ENCODE results near the gene EFNA1. TPM values are rescaled to one million over a fixed set of nuclear protein-coding genes. Genes with fewer than 3 reads are reported as not detected.

The EFNA1 gene
- total RNA-seq, 1 experiment from 2014 or later, result 1.0 TPM

GRCh38 chr1:155092131-155092530 is 35.5 kb upstream of the EFNA1 start:
- H3K27ac ChIP-seq (ENCODE audit: low read depth, low read length, poor library complexity, severe bottlenecking), result no peak overlapping the region
- intact Hi-C loops (cut with micrococcal nuclease; ENCODE audit: unreplicated experiment), result loop anchor here (5.0 kb wide), 1 partner anchor 35 kb away; the partner anchor contains the start of gene EFNA1

GRCh38 chr1:155092641-155093040 is 35.0 kb upstream of the EFNA1 start:
- POLR2A ChIA-PET (ENCODE audit: low non-redundant PET), result no interaction called here
- Histone ChIP-seq H3K4me3 (ENCODE audit: low read depth, low read length, poor library complexity, severe bottlenecking) (no peak overlapping the region), H3K36me3 (ENCODE audit: insufficient read depth, low read length, poor library complexity, severe bottlenecking) (no peaks in the 10 kb centered on the region), H3K4me1 (ENCODE audit: insufficient read depth, low read length, poor library complexity, severe bottlenecking) (peaks cover 7% of the 10 kb centered on the region), H3K27me3 (replicated peaks; ENCODE audit: insufficient read depth, low read depth, low read length, poor library complexity) (no peaks in the 10 kb centered on the region), H3K9me3 (ENCODE audit: low read depth, low read length, poor library complexity, severe bottlenecking) (no peaks in the 10 kb centered on the region), H3K27ac (ENCODE audit: low read depth, low read length, poor library complexity, severe bottlenecking) (no peak overlapping the region)
- no TSS peak for BruUV-seq (replicated peaks)
- intact Hi-C loops (cut with micrococcal nuclease; ENCODE audit: unreplicated experiment), result loop anchor here (5.0 kb wide), 1 partner anchor 35 kb away; the partner anchor contains the start of gene EFNA1
- TF ChIP-seq EZH2 (IDR thresholded peaks at IDR 0.05; ENCODE audit: borderline replicate concordance, low read depth, low read length, poor library complexity, severe bottlenecking) (no peak), CTCF (conservative IDR thresholded peaks at IDR 0.05; ENCODE audit: low read depth, low read length) (no peak)
- DNase-seq (ENCODE audit: low spot score), result no peak
- CTCF ChIA-PET, result interaction anchor here (1.0 kb wide), 1 partner anchor 76 kb away, joined by 4 read pairs; no protein-coding TSS in a partner anchor

More at GRCh38 chr1:155092131-155092530, 35.5 kb upstream of the EFNA1 start:
- ChIA-PET POLR2A (ENCODE audit: low non-redundant PET) (no interaction called here), CTCF (interaction anchor here (1.0 to 4.1 kb wide), 10 partner anchors 11 to 148 kb away, joined by 3 to 89 read pairs (median 6); partner anchors contain the start of genes KRTCAP2 and TRIM46)
- no peak for DNase-seq (ENCODE audit: low spot score)
- Histone ChIP-seq H3K4me1 (ENCODE audit: insufficient read depth, low read length, poor library complexity, severe bottlenecking) (peaks cover 7% of the 10 kb centered on the region), H3K4me3 (ENCODE audit: low read depth, low read length, poor library complexity, severe bottlenecking) (no peak overlapping the region), H3K36me3 (ENCODE audit: insufficient read depth, low read length, poor library complexity, severe bottlenecking) (no peaks in the 10 kb centered on the region), H3K9me3 (ENCODE audit: low read depth, low read length, poor library complexity, severe bottlenecking) (no peaks in the 10 kb centered on the region), H3K27me3 (replicated peaks; ENCODE audit: insufficient read depth, low read depth, low read length, poor library complexity) (no peaks in the 10 kb centered on the region)
- no peak for TF ChIP-seq CTCF (conservative IDR thresholded peaks at IDR 0.05; ENCODE audit: low read depth, low read length)
- TF ChIP-seq EZH2 (IDR thresholded peaks at IDR 0.05; ENCODE audit: borderline replicate concordance, low read depth, low read length, poor library complexity, severe bottlenecking), result no peak
- no TSS peak for BruUV-seq (replicated peaks)

GRCh38 chr1:155093911-155094621 is 33.6 kb upstream of the EFNA1 start:
- BruUV-seq (replicated peaks), result no TSS peak
- ChIA-PET POLR2A (ENCODE audit: low non-redundant PET) (no interaction called here), CTCF (interaction anchor here (1.0 to 2.4 kb wide), 3 partner anchors 73 to 79 kb away, joined by 3 to 11 read pairs (median 4); partner anchors contain the start of gene KRTCAP2)
- Histone ChIP-seq H3K27ac (ENCODE audit: low read depth, low read length, poor library complexity, severe bottlenecking) (no peak overlapping the region), H3K27me3 (replicated peaks; ENCODE audit: insufficient read depth, low read depth, low read length, poor library complexity) (no peaks in the 10 kb centered on the region), H3K9me3 (ENCODE audit: low read depth, low read length, poor library complexity, severe bottlenecking) (no peaks in the 10 kb centered on the region), H3K36me3 (ENCODE audit: insufficient read depth, low read length, poor library complexity, severe bottlenecking) (no peaks in the 10 kb centered on the region), H3K4me3 (ENCODE audit: low read depth, low read length, poor library complexity, severe bottlenecking) (no peak overlapping the region), H3K4me1 (ENCODE audit: insufficient read depth, low read length, poor library complexity, severe bottlenecking) (peaks cover 7% of the 10 kb centered on the region)
- peak; percentile 62 for DNase-seq (ENCODE audit: low spot score)
- intact Hi-C loops (cut with micrococcal nuclease; ENCODE audit: unreplicated experiment), result loop anchor here (5.0 kb wide), 1 partner anchor 33 kb away; the partner anchor contains the start of gene EFNA1
- TF ChIP-seq CTCF (conservative IDR thresholded peaks at IDR 0.05; ENCODE audit: low read depth, low read length) (peak; percentile 60), EZH2 (IDR thresholded peaks at IDR 0.05; ENCODE audit: borderline replicate concordance, low read depth, low read length, poor library complexity, severe bottlenecking) (no peak)
